GM12873 (cell line): Measurements from ENCODE around the gene RASGRP2.

Source experiments
- CTCF ChIP-seq: IDR thresholded peaks from 2 replicates; pipeline ENCODE4 v1.5.1; 2012; ENCODE audit warnings: low read depth, mild to moderate bottlenecking, moderate library complexity, low read length, control low read depth; ENCODE audit not compliant: insufficient read depth; ENCODE audit errors: missing control alignments

RASGRP2 gene

GRCh38 chr11:64726867-64727530 is 16.9 kb downstream of the RASGRP2 start:
- no peak for TF ChIP-seq CTCF

- TF ChIP-seq CTCF, result no peak
Observed at GRCh38 chr11:64726211-64726641, 17.7 kb downstream of the RASGRP2 start.

- TF ChIP-seq CTCF, result no peak
Observed at GRCh38 chr11:64724863-64725532, 18.9 kb downstream of the RASGRP2 start.

GRCh38 chr11:64723907-64724862 is 19.8 kb downstream of the RASGRP2 start:
- no peak for TF ChIP-seq CTCF

GRCh38 chr11:64723117-64723906 is 20.6 kb downstream of the RASGRP2 start, which contains the start of gene NRXN2:
TSS of gene NRXN2 (minus strand) at chr11:64723197. CDS start at chr11:64713699, 9,498 bp downstream.
- peak; percentile 92 for TF ChIP-seq CTCF

GRCh38 chr11:64722141-64723065 is 21.5 kb downstream of the RASGRP2 start:
- TF ChIP-seq CTCF, result no peak
